SK-N-SH treated with all-trans-retinoic acid at 6 μM for 48 hours (cell line): Measurements from ENCODE around the gene CAMK2B.
"Not testable (repeated sequence)": the region's sequence is repeated elsewhere in the genome, so short reads cannot be mapped to it uniquely, and the experiment has no call there.

Source experiments
- ATAC-seq: fragments of 200-7000 bp; cut with Tn5 transposase; 3 replicates; pipeline ENCODE4 v1.9.1; 2020; ENCODE audit warnings: mild to moderate bottlenecking, moderate library complexity
- ARNTL ChIP-seq: fragments of 450-650 bp; formaldehyde crosslinking; IDR thresholded peaks from 2 replicates; pipeline ENCODE4 v1.5.0; 2020; ENCODE audit warnings: low read depth, mild to moderate bottlenecking, moderate library complexity, borderline replicate concordance
- BACH2 ChIP-seq: fragments of 250-450 bp; sonication (Bioruptor Pico); IDR thresholded peaks from 2 replicates; pipeline ENCODE4 v1.9.0; 2021; ENCODE audit warnings: mild to moderate bottlenecking, borderline replicate concordance
- CSDC2 ChIP-seq: fragments of 250-450 bp; sonication (Bioruptor Pico); IDR thresholded peaks from 2 replicates; pipeline ENCODE4 v1.5.0; 2020; ENCODE audit warnings: mild to moderate bottlenecking, moderate library complexity
- ESRRG ChIP-seq: fragments of 250-450 bp; sonication (Bioruptor Pico); IDR thresholded peaks from 2 replicates; pipeline ENCODE4 v1.6.1; 2021; ENCODE audit warnings: mild to moderate bottlenecking
- GLIS3 ChIP-seq: fragments of 250-450 bp; sonication (Bioruptor Pico); IDR thresholded peaks from 2 replicates; pipeline ENCODE4 v1.5.0; 2020; ENCODE audit warnings: mild to moderate bottlenecking, moderate library complexity
- OSR1 ChIP-seq: fragments of 250-450 bp; sonication (Bioruptor Pico); IDR thresholded peaks from 2 replicates; pipeline ENCODE4 v1.8.0; 2022; ENCODE audit warnings: moderate library complexity, mild to moderate bottlenecking, inconsistent platforms
- PPARA ChIP-seq: fragments of 250-450 bp; sonication (Bioruptor Pico); IDR thresholded peaks from 2 replicates; pipeline ENCODE4 v1.5.0; 2020; ENCODE audit warnings: mild to moderate bottlenecking, borderline replicate concordance
- RARB ChIP-seq: fragments of 250-450 bp; sonication (Bioruptor Pico); IDR thresholded peaks from 2 replicates; pipeline ENCODE4 v1.8.0; 2021; ENCODE audit warnings: mild to moderate bottlenecking, moderate library complexity
- SNAI2 ChIP-seq: fragments of 250-450 bp; sonication (Bioruptor Pico); IDR thresholded peaks from 2 replicates; pipeline ENCODE4 v1.5.0; 2020; ENCODE audit warnings: mild to moderate bottlenecking, moderate library complexity
- TCF4 ChIP-seq: fragments of 250-450 bp; sonication (Bioruptor Pico); IDR thresholded peaks from 2 replicates; pipeline ENCODE4 v1.8.0; 2021; ENCODE audit warnings: mild to moderate bottlenecking, moderate library complexity, borderline replicate concordance
- TOX ChIP-seq: fragments of 250-450 bp; sonication (Bioruptor Pico); IDR thresholded peaks from 2 replicates; pipeline ENCODE4 v1.8.0; 2021; ENCODE audit warnings: mild to moderate bottlenecking, moderate library complexity, borderline replicate concordance
- ZC3H10 ChIP-seq: fragments of 250-450 bp; sonication (Bioruptor Pico); IDR thresholded peaks from 2 replicates; pipeline ENCODE4 v1.5.1; 2021; ENCODE audit warnings: mild to moderate bottlenecking, moderate library complexity
- ZFP3 ChIP-seq: fragments of 250-450 bp; sonication (Bioruptor Pico); IDR thresholded peaks from 2 replicates; pipeline ENCODE4 v1.5.0; 2020; ENCODE audit warnings: mild to moderate bottlenecking, moderate library complexity
- ZNF565 ChIP-seq: fragments of 450-650 bp; formaldehyde crosslinking; conservative IDR thresholded peaks from 2 replicates; pipeline ENCODE4 v1.5.0; 2020; ENCODE audit warnings: low read depth, mild to moderate bottlenecking, moderate library complexity
- ZNF70 ChIP-seq: fragments of 450-650 bp; formaldehyde crosslinking; IDR thresholded peaks from 2 replicates; pipeline ENCODE4 v1.5.0; 2020; ENCODE audit warnings: mild to moderate bottlenecking, moderate library complexity
- ZNF8 ChIP-seq: fragments of 450-650 bp; formaldehyde crosslinking; IDR thresholded peaks from 2 replicates; pipeline ENCODE4 v1.5.0; 2020; ENCODE audit warnings: mild to moderate bottlenecking, moderate library complexity
- TF ChIP-seq, protein P1 (sequence below): fragments of 250-450 bp; sonication (Bioruptor Pico); IDR thresholded peaks from 2 replicates; pipeline ENCODE4 v1.5.1; 2021; ENCODE audit warnings: mild to moderate bottlenecking, moderate library complexity
- TF ChIP-seq, protein P2 (sequence below): fragments of 250-450 bp; sonication (Bioruptor Pico); IDR thresholded peaks from 2 replicates; pipeline ENCODE4 v1.5.0; 2020; ENCODE audit warnings: mild to moderate bottlenecking, moderate library complexity
- TF ChIP-seq, protein P3 (sequence below): fragments of 250-450 bp; sonication (Bioruptor Pico); IDR thresholded peaks from 2 replicates; pipeline ENCODE4 v1.8.0; 2020; ENCODE audit warnings: mild to moderate bottlenecking, moderate library complexity, borderline replicate concordance
- TF ChIP-seq, protein P4 (sequence below): fragments of 250-450 bp; sonication (Bioruptor Pico); IDR thresholded peaks from 2 replicates; pipeline ENCODE4 v1.5.1; 2020; ENCODE audit warnings: low read depth, mild to moderate bottlenecking, moderate library complexity

Gene CAMK2B

DNA sequence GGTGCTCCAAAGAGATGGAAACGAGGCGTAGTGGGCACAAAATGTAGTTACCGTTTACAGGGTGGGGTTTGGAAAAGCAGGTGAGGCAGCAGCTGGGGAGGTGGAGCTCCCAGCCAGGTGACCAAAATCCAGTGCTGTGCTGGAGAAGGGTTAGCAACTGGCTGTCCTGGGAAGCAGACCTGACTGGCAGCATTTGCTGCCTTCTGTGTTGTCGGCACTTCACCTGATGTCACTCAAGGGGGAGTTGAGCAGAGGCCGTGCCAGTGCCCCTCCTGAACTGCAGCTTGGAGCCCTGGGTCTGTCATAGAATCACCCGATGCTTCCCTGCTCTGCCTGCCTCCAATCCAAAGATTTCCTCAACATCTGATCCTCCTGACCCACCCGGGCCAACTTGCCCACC is 148.9 kb downstream of the CAMK2B start:
- no peak for ATAC-seq
- TF ChIP-seq ZFP3 (CRISPR knock-in tag) (no peak), PPARA (CRISPR knock-in tag) (no peak)
- TF ChIP-seq, protein P1, sequence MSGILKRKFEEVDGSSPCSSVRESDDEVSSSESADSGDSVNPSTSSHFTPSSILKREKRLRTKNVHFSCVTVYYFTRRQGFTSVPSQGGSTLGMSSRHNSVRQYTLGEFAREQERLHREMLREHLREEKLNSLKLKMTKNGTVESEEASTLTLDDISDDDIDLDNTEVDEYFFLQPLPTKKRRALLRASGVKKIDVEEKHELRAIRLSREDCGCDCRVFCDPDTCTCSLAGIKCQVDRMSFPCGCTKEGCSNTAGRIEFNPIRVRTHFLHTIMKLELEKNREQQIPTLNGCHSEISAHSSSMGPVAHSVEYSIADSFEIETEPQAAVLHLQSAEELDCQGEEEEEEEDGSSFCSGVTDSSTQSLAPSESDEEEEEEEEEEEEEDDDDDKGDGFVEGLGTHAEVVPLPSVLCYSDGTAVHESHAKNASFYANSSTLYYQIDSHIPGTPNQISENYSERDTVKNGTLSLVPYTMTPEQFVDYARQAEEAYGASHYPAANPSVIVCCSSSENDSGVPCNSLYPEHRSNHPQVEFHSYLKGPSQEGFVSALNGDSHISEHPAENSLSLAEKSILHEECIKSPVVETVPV (CRISPR knock-in tag) = no peak

DNA sequence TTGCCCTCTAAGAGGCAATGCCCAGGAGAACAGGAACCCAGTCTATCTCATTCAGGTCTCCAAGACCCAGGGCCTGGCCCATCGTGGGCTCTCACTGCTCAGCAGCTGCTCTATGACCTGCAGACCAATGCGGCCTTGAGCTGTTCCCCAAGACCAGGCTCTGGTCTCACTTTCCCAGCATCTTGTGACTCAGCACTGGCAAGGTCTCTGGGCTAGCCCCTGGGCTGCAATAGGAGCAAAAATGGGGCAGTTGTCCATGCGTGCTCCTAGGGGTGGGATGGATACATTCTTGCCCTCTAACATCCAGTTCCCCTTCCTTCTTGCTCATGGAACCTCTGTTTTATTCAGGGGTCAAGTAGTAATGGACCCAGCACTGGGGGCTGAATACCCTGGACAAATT is 149.7 kb downstream of the CAMK2B start:
- no peak for ATAC-seq
- TF ChIP-seq CSDC2 (CRISPR knock-in tag) (no peak), SNAI2 (CRISPR knock-in tag) (no peak), TOX (CRISPR knock-in tag) (no peak), ARNTL (CRISPR knock-in tag) (no peak), ZNF565 (no peak), OSR1 (CRISPR knock-in tag) (no peak), GLIS3 (CRISPR knock-in tag) (no peak), ZFP3 (CRISPR knock-in tag) (no peak), ZNF8 (CRISPR knock-in tag) (no peak), ZNF70 (CRISPR knock-in tag) (no peak)
- TF ChIP-seq, protein P1 (CRISPR knock-in tag) = no peak
- TF ChIP-seq, protein P2, sequence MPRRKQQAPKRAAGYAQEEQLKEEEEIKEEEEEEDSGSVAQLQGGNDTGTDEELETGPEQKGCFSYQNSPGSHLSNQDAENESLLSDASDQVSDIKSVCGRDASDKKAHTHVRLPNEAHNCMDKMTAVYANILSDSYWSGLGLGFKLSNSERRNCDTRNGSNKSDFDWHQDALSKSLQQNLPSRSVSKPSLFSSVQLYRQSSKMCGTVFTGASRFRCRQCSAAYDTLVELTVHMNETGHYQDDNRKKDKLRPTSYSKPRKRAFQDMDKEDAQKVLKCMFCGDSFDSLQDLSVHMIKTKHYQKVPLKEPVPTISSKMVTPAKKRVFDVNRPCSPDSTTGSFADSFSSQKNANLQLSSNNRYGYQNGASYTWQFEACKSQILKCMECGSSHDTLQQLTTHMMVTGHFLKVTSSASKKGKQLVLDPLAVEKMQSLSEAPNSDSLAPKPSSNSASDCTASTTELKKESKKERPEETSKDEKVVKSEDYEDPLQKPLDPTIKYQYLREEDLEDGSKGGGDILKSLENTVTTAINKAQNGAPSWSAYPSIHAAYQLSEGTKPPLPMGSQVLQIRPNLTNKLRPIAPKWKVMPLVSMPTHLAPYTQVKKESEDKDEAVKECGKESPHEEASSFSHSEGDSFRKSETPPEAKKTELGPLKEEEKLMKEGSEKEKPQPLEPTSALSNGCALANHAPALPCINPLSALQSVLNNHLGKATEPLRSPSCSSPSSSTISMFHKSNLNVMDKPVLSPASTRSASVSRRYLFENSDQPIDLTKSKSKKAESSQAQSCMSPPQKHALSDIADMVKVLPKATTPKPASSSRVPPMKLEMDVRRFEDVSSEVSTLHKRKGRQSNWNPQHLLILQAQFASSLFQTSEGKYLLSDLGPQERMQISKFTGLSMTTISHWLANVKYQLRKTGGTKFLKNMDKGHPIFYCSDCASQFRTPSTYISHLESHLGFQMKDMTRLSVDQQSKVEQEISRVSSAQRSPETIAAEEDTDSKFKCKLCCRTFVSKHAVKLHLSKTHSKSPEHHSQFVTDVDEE = no peak
- TF ChIP-seq, protein P3, sequence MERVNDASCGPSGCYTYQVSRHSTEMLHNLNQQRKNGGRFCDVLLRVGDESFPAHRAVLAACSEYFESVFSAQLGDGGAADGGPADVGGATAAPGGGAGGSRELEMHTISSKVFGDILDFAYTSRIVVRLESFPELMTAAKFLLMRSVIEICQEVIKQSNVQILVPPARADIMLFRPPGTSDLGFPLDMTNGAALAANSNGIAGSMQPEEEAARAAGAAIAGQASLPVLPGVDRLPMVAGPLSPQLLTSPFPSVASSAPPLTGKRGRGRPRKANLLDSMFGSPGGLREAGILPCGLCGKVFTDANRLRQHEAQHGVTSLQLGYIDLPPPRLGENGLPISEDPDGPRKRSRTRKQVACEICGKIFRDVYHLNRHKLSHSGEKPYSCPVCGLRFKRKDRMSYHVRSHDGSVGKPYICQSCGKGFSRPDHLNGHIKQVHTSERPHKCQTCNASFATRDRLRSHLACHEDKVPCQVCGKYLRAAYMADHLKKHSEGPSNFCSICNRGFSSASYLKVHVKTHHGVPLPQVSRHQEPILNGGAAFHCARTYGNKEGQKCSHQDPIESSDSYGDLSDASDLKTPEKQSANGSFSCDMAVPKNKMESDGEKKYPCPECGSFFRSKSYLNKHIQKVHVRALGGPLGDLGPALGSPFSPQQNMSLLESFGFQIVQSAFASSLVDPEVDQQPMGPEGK = no peak

DNA sequence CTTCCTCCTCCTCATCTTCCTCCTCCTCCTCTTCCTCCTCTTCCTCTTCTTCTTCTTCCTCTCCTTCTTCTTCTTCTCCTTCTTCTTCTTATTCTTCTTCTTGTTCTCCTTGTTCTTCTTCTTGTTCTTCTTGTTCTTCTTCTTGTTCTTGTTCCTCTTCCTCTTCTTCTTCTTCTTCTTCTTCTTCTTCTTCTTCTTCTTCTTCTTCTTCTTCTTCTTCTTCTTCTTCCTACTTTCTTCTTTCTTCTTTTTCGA is 150.8 kb downstream of the CAMK2B start:
- not testable (repeated sequence) for ATAC-seq

DNA sequence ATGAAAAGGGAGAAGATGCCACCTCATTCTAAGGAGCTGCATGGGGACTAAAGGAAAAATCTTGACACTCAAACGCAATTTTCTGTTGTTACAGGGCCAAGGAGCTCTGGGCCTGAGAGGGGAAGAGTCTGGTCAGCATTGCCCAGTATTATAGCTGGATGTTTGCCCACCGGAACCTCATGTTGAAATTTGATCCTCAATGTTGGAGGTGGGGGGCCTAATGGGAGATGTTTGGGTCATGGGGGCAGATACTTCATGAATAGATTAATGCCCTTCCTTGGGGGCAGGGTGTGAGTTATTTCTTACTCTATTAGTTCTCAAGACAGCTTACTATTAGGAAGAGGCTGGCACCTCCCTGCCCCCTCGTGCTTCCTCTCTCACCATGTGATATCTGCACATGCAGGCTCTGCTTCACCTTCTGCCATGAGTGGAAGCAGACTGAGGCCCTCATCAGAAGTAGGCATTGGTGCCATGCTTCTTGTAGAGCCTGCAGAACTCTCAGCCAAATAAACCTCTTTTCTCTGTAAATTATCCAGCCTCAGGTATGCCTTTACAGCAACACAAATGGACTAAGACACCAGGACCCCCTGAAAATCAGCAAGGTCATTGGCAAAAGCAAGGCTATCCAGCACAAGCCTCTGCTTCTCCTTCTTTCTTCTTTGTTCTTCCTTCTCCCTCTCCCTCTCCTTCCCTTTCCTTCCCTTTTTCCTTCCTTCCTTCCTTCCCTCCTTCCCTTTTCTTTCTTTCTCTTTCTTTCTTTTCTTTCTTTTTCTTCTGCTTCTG is 151.3 kb downstream of the CAMK2B start:
- TF ChIP-seq ZC3H10 (CRISPR knock-in tag) = no peak
- no peak for ATAC-seq

DNA sequence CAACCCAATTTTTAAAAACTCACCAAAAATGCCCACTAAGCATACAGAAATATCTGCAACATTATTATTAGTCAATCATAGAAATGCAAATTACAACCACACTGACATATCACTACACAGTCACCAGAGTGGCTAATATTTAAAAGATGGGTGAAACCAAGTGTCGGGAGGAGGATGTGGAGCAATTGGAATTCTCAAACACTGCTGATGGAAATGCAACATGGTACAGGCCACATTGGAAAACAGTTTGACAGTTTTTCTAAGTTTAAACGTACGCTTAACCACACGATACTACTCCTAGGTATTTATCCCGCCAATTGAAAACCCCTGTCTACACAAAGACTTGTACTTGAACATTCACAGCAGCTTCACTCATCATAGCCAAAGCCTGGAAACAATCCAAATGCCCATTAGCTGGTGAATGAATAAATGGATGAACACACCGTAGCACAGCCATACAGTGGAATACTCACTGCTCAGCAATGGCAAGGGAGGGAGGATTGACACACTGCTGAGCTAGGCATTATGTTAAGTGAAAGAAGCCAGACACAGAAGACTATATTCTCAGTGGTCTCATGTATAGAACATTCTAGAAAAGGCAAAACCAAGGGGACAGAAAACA is 152.5 kb downstream of the CAMK2B start:
- no peak for ATAC-seq
- TF ChIP-seq ZFP3 (CRISPR knock-in tag) = no peak
- no peak for TF ChIP-seq ZC3H10 (CRISPR knock-in tag)
- TF ChIP-seq, protein P1 (CRISPR knock-in tag) = no peak
- TF ChIP-seq PPARA (CRISPR knock-in tag) = no peak
- no peak for TF ChIP-seq GLIS3 (CRISPR knock-in tag)
- TF ChIP-seq TCF4 (CRISPR knock-in tag) = no peak
- no peak for TF ChIP-seq BACH2 (CRISPR knock-in tag)
- TF ChIP-seq CSDC2 (CRISPR knock-in tag) = no peak
- TF ChIP-seq, protein P4, sequence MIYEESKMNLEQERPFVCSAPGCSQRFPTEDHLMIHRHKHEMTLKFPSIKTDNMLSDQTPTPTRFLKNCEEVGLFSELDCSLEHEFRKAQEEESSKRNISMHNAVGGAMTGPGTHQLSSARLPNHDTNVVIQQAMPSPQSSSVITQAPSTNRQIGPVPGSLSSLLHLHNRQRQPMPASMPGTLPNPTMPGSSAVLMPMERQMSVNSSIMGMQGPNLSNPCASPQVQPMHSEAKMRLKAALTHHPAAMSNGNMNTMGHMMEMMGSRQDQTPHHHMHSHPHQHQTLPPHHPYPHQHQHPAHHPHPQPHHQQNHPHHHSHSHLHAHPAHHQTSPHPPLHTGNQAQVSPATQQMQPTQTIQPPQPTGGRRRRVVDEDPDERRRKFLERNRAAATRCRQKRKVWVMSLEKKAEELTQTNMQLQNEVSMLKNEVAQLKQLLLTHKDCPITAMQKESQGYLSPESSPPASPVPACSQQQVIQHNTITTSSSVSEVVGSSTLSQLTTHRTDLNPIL (CRISPR knock-in tag) = no peak
- no peak for TF ChIP-seq RARB (CRISPR knock-in tag)
- no peak for TF ChIP-seq ZNF565
- no peak for TF ChIP-seq ESRRG (CRISPR knock-in tag)
- TF ChIP-seq, protein P2 = no peak
